HG03342 (cell line): ENCODE data around the gene MAPK8IP2.
"Not testable (repeated sequence)": the region's sequence is repeated elsewhere in the genome, so short reads cannot be mapped to it uniquely, and the experiment has no call there.

Source experiments
- ATAC-seq: cut with Tn5 transposase; IDR thresholded peaks from one replicate; pipeline ENCODE4 v1.9.1; 2021; ENCODE audit warnings: mild to moderate bottlenecking, moderate library complexity; ENCODE audit not compliant: unreplicated experiment

The MAPK8IP2 gene

DNA sequence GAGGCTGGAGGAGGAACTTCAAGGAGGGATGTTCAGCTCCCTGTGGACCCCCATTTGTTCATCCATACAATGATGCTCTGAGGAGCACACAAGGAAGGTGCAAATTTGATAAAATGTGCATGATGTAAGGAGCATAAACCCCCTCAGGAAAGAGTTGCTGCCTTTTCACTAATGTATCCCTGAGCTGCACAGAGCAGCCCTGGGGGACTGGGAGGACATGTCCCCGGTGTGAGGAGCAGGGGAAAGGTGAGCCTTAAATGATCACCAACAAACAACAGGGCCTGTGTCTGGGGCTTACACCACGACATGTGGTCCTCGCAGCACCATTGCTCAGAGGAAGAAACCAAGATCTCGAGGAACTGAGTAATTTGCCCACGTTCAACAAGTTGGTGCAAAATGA is 3.5 kb upstream of the MAPK8IP2 start:
- ATAC-seq: no peak

DNA sequence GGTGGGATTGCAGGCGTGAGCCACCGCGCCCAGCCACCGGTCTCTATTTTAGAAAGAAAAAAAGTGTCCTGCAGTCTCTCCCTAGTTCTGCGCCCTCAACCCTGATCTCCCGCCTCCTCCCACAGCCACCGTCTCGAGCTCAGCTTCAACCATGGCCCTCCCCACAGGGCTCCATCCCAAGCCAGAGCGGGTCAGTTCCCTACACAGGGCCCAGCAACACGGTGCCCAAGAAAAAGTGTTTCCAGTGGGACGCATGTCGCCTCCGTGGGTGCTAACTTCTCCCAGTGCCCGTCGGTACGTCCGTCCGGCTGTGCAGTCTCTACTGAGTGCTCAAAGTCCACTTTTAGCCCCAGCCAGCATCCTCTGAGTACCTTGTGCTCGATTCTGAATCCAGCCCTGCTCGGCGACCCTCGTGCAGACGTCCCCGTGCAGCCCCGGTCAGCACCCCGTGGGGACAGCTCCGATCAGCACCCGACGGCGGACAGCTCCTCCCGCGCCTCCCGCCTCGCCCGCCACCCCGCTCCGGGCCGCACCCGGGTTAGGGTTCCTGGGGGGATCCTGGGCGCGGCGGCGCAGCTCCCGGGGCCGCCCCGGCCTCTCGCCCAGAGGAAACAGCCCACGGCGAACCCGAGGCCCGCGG is 657 bp upstream of the MAPK8IP2 start:
- ATAC-seq: no peak

GRCh38 chr22:50600967-50601668 is 525 bp downstream of the MAPK8IP2 start:
- no peak for ATAC-seq

- ATAC-seq: no peak
Observed at GRCh38 chr22:50601669-50602337, 1.2 kb downstream of the MAPK8IP2 start.

GRCh38 chr22:50602338-50602700 is 1.7 kb downstream of the MAPK8IP2 start:
- ATAC-seq: no peak

DNA sequence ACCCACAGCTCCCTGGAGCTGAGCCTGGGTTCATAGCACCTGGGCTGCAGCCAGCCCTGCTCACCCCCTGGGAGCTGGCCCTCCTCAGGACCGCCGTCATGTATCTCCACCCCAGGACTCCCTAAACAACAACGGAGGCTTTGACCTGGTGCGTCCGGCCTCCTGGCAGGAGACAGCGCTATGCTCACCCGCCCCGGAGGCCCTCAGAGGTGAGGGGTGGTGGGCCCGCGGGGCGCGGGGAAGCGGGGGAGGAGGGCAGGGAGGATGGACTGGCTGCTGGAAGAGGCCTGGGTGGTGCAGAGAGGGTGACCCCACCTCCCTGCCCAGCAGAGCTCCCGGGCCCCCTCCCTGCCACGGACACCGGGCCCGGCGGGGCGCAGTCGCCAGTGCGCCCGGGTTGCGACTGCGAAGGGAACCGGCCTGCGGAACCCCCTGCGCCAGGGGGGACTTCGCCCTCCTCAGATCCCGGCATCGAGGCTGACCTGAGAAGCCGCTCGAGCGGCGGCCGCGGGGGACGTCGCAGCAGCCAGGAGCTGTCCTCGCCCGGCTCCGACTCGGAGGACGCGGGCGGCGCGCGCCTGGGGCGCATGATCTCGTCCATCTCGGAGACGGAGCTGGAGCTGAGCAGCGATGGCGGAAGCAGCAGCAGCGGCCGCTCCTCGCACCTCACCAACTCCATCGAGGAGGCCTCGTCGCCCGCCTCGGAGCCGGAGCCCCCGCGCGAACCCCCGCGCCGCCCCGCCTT is 3.1 kb downstream of the MAPK8IP2 start:
- no peak for ATAC-seq

GRCh38 chr22:50604256-50605001 is 3.8 kb downstream of the MAPK8IP2 start:
- no peak for ATAC-seq

GRCh38 chr22:50605002-50605612 is 4.5 kb downstream of the MAPK8IP2 start:
- ATAC-seq: no peak

DNA sequence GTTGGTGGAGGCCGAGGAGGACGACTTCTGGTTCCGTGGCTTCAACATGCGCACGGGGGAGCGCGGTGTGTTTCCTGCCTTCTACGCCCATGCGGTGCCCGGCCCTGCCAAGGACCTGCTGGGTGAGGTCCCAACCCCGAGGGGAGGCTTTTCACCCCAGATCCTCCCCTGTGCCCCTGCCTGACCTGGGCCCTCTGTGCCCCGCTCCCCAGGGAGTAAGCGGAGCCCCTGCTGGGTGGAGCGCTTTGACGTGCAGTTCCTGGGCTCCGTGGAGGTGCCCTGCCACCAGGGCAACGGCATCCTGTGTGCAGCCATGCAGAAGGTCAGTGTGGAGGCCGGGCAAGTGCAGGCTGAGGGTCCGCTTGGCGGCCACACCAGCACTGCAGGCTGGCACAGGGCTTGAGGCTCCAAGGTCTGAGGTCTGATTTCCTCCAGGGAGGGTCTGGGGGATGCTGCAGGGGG is 5.1 kb downstream of the MAPK8IP2 start:
- no peak for ATAC-seq

GRCh38 chr22:50606165-50606945 is 5.8 kb downstream of the MAPK8IP2 start:
- no peak for ATAC-seq

DNA sequence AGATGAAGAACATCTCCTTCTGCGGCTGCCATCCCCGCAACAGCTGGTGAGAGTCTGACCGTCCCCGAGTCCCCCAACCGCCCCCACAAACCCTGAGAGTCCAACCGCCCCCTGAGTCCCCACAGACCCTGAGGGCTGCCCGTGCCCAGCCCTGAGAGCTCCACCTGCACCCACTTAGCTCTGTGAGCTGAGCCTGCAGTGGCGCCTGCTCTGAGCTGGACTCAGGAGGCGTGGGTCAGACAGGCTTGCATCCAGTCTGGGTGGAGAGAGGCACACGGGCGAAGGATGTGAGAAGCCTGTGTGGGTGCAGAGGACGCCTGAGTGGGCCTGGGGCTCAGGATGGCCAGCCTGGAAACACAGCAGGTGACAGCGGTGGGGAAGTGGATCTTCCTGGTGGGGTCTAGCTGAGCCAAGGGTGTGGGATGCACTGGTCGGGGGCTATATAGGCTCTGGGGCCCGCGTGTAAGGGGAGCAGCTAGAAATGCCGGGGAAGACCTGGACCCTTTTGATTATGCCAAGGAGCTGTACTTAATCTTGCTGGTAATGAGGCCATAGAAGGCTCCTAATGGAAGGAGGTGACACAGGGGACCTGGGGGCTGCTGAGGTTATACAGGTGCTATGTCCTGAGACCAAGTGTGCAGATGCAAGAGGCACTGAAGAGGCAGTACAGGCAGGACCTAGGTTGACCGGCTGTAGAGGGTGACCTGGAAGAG is 6.5 kb downstream of the MAPK8IP2 start:
- no peak for ATAC-seq

DNA sequence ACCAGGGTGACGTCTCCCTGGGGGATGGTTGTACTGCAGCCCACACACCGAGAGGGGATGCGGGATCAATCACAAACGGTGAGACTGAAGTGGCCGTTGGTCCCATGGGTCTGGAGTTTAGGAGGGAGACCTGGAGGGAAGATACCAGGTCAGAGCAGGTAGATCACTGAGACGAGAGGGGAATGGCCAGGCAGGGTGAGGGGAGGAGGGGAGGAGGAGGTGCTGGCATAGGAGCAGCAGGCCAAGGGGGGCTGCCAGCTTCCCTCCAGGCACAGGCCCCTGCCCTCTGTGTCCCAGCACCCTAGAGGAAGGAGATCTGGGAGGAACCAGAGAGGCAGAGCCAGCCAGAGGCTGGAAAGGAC is 7.0 kb downstream of the MAPK8IP2 start:
- ATAC-seq: no peak

- not testable (repeated sequence) for ATAC-seq
Observed at GRCh38 chr22:50608058-50608840, 7.7 kb downstream of the MAPK8IP2 start.

DNA sequence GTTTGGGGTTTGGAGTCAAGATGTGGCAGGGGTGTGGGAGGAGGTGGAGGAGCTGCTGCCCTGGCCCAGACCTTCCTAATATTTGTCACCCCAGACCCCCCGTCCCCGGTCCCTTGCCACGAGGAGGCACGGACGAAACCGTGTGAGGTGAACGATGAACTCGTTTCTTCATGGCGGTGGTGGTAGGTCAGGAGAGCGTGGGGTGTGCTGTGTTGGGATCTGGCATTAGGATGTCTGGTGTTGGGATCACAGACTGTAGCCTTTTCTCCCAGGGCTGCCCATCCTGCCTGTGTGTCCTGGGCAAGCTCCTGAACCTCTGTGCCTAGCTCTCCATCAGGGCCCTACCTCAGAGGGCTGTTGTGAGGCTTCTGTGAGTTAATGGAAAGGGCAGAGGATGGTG is 8.4 kb downstream of the MAPK8IP2 start:
- no peak for ATAC-seq

DNA sequence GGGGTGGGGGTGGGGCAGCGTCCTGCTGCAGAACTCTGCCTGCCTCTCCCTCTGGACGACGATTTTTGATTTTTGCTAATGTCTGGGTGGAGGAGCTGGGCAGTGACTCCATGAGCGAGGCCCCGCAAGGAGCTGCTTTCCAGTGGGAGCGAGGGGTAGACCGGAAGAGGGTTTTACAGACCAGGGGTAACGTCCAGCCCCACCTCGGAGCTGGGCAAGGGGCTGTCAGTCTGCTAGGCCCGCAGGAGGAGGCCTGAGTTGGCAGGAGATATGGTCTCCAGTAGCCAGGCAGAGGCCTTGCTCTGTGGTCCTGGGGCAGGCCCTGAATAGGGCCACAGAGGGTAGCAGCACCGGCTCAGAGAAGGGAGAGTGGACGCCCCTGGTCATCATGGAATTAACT is 9.0 kb downstream of the MAPK8IP2 start:
- ATAC-seq: no peak

GRCh38 chr22:50610041-50610451 is 9.5 kb downstream of the MAPK8IP2 start:
- ATAC-seq: no peak

GRCh38 chr22:50610581-50610980 is 10.0 kb downstream of the MAPK8IP2 start:
- ATAC-seq: no peak
